ENCODE data around the gene UXS1. TPM values are rescaled to one million over a fixed set of nuclear protein-coding genes. Genes with fewer than 3 reads are reported as not detected.

UXS1 gene
- total RNA-seq, 2 experiments from 2014 or later: 20.5 to 21.9 TPM

GRCh38 chr2:106108791-106109190, 85.3 kb downstream of the UXS1 start:
- H3K4me2 ChIP-seq (ENCODE audit: low read length): no peak overlapping the region
- no peaks in the 10 kb centered on the region for H3K4me1 ChIP-seq (ENCODE audit: insufficient read depth, low read length, poor library complexity, severe bottlenecking)
- no peaks in the 10 kb centered on the region for H3K36me3 ChIP-seq (ENCODE audit: insufficient read depth, low read length)
- intact Hi-C loops (cut with micrococcal nuclease; ENCODE audit: unreplicated experiment): no loop called here
- H2AFZ ChIP-seq (ENCODE audit: low read length): no peak overlapping the region
- H4K20me1 ChIP-seq (ENCODE audit: insufficient read depth, low read length): no peaks in the 10 kb centered on the region
- TF ChIP-seq CTCF (conservative IDR thresholded peaks at IDR 0.05; ENCODE audit: low read length): no peak
- TF ChIP-seq EZH2phosphoT487 (IDR thresholded peaks at IDR 0.05; ENCODE audit: borderline replicate concordance, low read depth, low read length): no peak
- no peaks in the 10 kb centered on the region for H3K79me2 ChIP-seq (ENCODE audit: insufficient read depth, low read depth, low read length)
- no peaks in the 10 kb centered on the region for H3K9me3 ChIP-seq (ENCODE audit: low read length)
- POLR2A ChIA-PET: interaction anchor here (1.1 kb wide), 1 partner anchor 54 kb away, joined by 4 read pairs; no protein-coding TSS in a partner anchor
- H3K9me2 ChIP-seq (ENCODE audit: insufficient read depth, low read length): no peaks in the 10 kb centered on the region
- no peak overlapping the region for H3K4me3 ChIP-seq (ENCODE audit: low read depth, low read length, poor library complexity, severe bottlenecking)
- CTCF ChIA-PET (ENCODE audit: unreplicated experiment): no interaction called here
- no TSS peak for BruUV-seq (replicated peaks)
- H3K27ac ChIP-seq (ENCODE audit: low read depth, low read length, poor library complexity, severe bottlenecking): no peak overlapping the region
- DNase-seq (ENCODE audit: low spot score): no peak

GRCh38 chr2:106108351-106108750, 85.8 kb downstream of the UXS1 start:
- Histone ChIP-seq H3K9me3 (ENCODE audit: low read length) (no peaks in the 10 kb centered on the region), H3K9me2 (ENCODE audit: insufficient read depth, low read length) (no peaks in the 10 kb centered on the region), H3K36me3 (ENCODE audit: insufficient read depth, low read length) (no peaks in the 10 kb centered on the region), H3K4me2 (ENCODE audit: low read length) (no peak overlapping the region), H3K4me1 (ENCODE audit: insufficient read depth, low read length, poor library complexity, severe bottlenecking) (no peaks in the 10 kb centered on the region), H4K20me1 (ENCODE audit: insufficient read depth, low read length) (no peaks in the 10 kb centered on the region), H2AFZ (ENCODE audit: low read length) (no peak overlapping the region), H3K79me2 (ENCODE audit: insufficient read depth, low read depth, low read length) (no peaks in the 10 kb centered on the region), H3K4me3 (ENCODE audit: low read depth, low read length, poor library complexity, severe bottlenecking) (no peak overlapping the region), H3K27ac (ENCODE audit: low read depth, low read length, poor library complexity, severe bottlenecking) (no peak overlapping the region)
- intact Hi-C loops (cut with micrococcal nuclease; ENCODE audit: unreplicated experiment): no loop called here
- DNase-seq (ENCODE audit: low spot score): peak; percentile 9
- ChIA-PET POLR2A (no interaction called here), CTCF (ENCODE audit: unreplicated experiment) (no interaction called here)
- TF ChIP-seq EZH2phosphoT487 (IDR thresholded peaks at IDR 0.05; ENCODE audit: borderline replicate concordance, low read depth, low read length) (no peak), CTCF (conservative IDR thresholded peaks at IDR 0.05; ENCODE audit: low read length) (0 out of 2 replicates have a peak, but pooled peaks have one; percentile 25)
- no TSS peak for BruUV-seq (replicated peaks)

- POLR2A ChIA-PET: no interaction called here
- no TSS peak for BruUV-seq (replicated peaks)
- Histone ChIP-seq H3K9me2 (ENCODE audit: insufficient read depth, low read length) (no peaks in the 10 kb centered on the region), H3K4me3 (ENCODE audit: low read depth, low read length, poor library complexity, severe bottlenecking) (no peak overlapping the region), H3K27ac (ENCODE audit: low read depth, low read length, poor library complexity, severe bottlenecking) (no peak overlapping the region), H3K79me2 (ENCODE audit: insufficient read depth, low read depth, low read length) (no peaks in the 10 kb centered on the region), H3K4me2 (ENCODE audit: low read length) (no peak overlapping the region), H3K4me1 (ENCODE audit: insufficient read depth, low read length, poor library complexity, severe bottlenecking) (no peaks in the 10 kb centered on the region), H3K36me3 (ENCODE audit: insufficient read depth, low read length) (no peaks in the 10 kb centered on the region), H3K9me3 (ENCODE audit: low read length) (no peaks in the 10 kb centered on the region), H4K20me1 (ENCODE audit: insufficient read depth, low read length) (no peaks in the 10 kb centered on the region), H2AFZ (ENCODE audit: low read length) (no peak overlapping the region)
- CTCF ChIA-PET (ENCODE audit: unreplicated experiment): no interaction called here
- TF ChIP-seq EZH2phosphoT487 (IDR thresholded peaks at IDR 0.05; ENCODE audit: borderline replicate concordance, low read depth, low read length): no peak
- TF ChIP-seq CTCF (conservative IDR thresholded peaks at IDR 0.05; ENCODE audit: low read length): no peak
- intact Hi-C loops (cut with micrococcal nuclease; ENCODE audit: unreplicated experiment): no loop called here
- DNase-seq (ENCODE audit: low spot score): no peak
These were observed 86.5 kb downstream of the UXS1 start for GRCh38 chr2:106107509-106108131.
